GM12872 (cell line): ENCODE results near the gene SF3A1.

Experiments used
- TF ChIP-seq, protein P1 (sequence below): IDR thresholded peaks from 3 replicates; pipeline ENCODE4 v1.5.1; 2011; ENCODE audit warnings: low read depth, mild to moderate bottlenecking, low read length, moderate library complexity; ENCODE audit not compliant: insufficient read depth

Gene SF3A1

DNA sequence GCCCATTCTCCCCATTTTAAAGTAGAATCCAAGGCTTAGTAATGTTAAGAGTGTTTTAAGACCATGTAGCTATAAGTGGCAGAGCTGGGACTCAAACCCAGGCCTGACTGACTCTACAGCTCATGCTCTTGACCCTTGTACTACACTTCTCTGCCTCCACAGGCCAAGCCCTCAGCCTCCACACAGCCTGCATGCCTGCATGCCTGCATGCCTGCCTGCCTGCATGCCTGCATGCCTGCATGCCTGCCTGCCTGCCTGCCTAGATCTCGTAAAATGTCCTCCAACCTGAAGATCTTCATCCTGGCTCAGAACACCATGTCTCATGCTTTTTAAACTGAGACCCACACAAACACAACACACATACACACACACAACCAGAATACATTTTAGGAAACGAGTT lies 48.6 kb downstream of the SF3A1 start:
- TF ChIP-seq, protein P1, sequence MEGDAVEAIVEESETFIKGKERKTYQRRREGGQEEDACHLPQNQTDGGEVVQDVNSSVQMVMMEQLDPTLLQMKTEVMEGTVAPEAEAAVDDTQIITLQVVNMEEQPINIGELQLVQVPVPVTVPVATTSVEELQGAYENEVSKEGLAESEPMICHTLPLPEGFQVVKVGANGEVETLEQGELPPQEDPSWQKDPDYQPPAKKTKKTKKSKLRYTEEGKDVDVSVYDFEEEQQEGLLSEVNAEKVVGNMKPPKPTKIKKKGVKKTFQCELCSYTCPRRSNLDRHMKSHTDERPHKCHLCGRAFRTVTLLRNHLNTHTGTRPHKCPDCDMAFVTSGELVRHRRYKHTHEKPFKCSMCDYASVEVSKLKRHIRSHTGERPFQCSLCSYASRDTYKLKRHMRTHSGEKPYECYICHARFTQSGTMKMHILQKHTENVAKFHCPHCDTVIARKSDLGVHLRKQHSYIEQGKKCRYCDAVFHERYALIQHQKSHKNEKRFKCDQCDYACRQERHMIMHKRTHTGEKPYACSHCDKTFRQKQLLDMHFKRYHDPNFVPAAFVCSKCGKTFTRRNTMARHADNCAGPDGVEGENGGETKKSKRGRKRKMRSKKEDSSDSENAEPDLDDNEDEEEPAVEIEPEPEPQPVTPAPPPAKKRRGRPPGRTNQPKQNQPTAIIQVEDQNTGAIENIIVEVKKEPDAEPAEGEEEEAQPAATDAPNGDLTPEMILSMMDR = no peak

DNA sequence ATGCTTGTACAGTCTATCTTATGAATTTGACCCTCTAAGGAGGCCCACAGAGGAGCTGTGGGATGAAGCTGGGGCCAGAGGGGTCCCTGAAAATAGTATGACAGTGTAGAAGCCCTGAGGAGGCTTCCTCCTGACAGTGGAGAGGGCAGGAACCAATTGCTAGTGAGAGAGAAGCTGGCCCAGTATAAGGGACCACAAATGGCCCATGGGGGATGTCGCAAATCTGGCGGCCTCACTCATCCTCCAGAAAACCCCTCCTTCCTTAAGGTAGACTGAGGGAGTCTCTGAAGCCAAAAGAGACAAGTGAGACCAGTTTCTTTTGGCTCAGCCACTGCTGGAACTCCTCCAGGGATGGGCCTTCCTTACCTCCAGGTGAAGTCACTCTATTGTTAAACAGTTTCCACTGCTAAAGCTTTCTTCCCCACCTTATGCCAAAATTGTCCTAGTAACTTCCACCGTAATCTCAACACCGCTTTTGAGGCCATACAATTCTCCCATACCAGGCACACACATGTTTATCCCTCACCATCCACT lies 49.6 kb downstream of the SF3A1 start:
- TF ChIP-seq, protein P1 = no peak

DNA sequence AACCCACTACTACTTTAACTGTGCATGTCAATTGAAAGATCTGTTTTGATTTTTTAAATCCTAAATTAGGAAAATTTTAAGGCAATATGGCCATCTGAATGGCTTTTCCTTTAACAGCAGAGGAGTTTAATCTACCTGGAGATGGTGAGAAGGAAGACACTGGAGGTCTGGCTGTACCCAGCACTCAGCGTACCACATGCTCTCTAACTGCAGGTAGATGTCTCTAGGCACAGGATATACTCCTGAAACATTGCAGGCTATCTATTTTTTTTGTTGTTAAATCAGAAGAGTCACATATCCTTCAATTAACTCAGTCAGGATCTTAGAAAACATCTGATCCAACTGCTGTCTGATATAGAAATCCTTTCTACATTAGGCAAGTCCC lies 50.1 kb downstream of the SF3A1 start:
- TF ChIP-seq, protein P1 = no peak

DNA sequence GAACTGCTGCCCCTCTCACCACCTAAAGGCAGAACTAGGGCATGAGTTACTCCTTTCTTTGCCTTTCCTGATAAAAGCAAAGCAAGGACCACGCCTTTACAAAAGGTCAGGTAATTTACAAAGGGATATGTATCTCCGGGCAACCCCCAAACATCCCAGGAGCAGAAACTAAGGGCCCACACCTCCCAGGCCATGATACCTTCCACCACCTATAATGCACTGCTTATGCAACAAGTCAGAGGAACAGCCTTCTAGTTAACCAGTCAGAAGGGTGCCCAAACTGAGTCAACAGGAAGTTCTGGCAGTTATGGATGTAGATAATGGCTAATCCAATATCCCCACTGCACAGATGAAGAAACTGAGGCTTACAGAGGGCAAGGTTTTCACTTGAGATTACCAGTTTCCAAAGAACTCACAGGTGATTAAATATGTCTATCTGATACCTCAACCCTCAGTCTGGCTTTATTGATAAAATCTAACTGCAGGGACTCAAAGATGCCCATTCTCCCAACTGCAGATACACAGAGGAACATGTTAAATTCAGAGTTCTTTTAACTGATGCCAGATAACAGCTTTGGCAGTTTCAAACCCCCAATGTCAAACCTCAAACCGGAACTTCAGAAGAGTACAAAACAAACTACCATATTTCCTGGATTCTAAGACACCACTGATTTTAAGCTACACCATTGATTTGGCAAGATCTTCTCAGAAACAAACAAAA lies 50.6 kb downstream of the SF3A1 start:
- TF ChIP-seq, protein P1 = no peak

DNA sequence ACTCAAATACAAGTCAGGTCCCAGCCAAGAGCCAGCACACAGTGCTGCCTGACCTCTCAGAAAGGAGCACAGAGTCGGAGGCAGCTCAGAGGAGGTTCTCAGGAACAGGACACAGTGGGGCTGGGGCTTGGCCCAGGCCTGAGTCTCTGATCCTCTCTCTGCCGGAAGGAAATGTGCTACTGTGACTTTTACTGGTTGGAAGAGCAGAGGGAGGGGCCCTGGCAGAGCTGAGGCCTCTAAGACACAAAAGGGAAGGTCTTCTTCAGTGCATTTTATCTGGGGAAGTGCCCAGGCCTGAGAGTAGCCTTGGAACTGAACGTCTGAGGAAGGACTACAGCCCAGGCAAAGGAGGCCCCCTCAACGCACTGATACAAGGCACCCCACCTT lies 51.2 kb downstream of the SF3A1 start:
- TF ChIP-seq, protein P1 = no peak

DNA sequence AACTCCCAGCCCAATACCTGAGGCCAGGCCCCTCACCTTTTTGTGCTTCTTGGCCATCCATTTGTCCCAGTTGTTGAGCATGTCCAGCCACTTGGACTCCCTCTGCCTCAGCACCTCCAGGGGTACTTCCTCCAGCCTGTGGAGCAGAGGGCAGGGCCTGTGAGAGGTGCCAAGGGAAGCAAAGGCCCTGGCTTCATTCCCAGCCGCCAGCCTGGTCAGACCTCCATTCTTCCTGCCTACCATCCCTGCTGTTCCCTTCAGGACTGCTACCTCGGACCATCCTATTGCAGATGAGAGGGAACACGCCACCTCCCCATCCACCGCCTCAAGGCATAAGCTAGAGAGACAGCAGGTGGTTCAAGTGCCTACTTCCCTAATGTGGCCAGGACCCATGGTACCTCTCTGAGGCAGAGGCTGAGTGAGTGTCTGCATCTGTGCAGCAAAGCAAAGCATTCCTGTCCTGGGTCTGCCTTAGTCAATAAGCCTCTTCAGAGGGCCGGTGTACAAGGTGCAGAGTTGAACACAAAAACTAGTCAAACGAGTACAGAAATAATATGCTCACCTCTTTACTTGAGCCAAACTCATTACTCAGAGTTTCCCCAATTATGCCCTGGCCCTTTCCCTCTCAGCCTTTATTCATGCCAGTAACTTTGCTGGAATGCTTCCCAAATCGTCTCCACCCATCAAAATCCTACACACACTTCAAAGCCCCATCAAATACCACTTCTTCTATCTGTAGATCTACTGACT lies 52.0 kb downstream of the SF3A1 start:
- TF ChIP-seq, protein P1 = no peak

DNA sequence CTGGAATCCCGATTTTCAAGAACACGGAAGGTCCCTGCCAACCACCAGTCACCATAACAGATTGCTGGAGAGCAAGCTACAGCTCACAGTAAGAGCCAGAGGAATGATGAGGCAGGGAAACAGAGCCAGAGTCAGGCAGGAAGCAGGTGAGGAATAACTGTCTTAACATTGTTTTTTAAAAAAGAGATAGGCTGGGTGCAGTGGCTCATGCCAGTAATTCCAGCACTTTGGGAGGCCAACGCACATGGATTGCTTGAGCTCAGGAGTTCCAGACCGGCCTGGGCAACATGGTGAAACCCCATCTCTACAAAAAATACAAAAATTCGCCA lies 53.9 kb downstream of the SF3A1 start:
- TF ChIP-seq, protein P1 = no peak
